Hematopoietic multipotent progenitor cell treated with erythropoietin and hydrocortisone succinate and interleukin-3 and kit ligand, for 17 days (in vitro differentiated cells): Measurements from ENCODE around the gene METTL23.
"Not testable (repeated sequence)": the region's sequence is repeated elsewhere in the genome, so short reads cannot be mapped to it uniquely, and the experiment has no call there.

Experiments
- DNase-seq: peaks from one replicate; pipeline ENCODE4 v3.0.0-alpha.2; 2015; ENCODE audit warnings: low spot score

METTL23 gene

DNA sequence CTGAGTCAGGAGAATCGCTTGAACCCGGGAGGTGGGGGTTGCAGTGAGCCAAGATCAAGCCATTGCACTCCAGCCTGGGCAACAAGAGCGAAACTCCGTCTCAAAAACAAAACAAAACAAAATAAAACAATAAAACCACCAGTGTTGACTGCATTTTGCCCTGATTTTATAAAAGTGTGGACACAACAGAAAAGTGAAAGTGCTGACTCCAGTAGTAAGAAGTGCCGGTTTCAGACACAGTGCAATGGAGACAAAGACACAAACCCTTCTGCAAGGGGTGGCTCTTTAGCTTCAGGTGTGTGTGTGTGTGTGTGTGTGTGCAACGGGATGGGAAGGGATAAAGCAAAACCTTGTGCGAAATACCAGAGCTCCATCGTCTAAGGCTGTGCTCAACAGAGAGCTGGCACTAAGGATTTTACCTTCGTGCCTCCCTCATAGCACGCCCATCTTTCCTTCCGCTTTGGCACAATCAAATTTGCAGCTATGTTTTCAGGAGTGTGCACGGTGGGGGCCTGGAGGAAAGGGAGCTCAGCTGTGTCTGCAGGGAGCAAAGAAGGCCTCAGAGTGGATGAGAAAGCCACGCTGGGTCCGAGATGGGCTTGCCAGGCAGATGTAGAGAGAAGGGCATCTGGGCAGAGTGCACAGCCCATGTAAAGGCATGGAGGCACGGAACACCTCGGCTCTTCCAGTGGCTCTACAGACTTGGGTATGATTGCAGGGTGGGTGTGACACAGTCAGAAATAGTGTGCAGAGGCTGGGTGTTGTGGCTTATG, 31.4 kb upstream of the METTL23 start:
- DNase-seq, result no peak

GRCh38 chr17:76696763-76697701, 29.6 kb upstream of the METTL23 start:
- no peak for DNase-seq

GRCh38 chr17:76697702-76698465, 28.8 kb upstream of the METTL23 start:
- no peak for DNase-seq

GRCh38 chr17:76698466-76698977, 28.1 kb upstream of the METTL23 start:
- not testable (repeated sequence) for DNase-seq

GRCh38 chr17:76700270-76700616, 26.4 kb upstream of the METTL23 start:
- DNase-seq, result no peak

GRCh38 chr17:76700617-76701470, 25.8 kb upstream of the METTL23 start:
- no peak for DNase-seq

- no peak for DNase-seq
Observed at GRCh38 chr17:76701471-76701967, 25.1 kb upstream of the METTL23 start.

GRCh38 chr17:76702076-76702475, 24.6 kb upstream of the METTL23 start:
- DNase-seq, result no peak

GRCh38 chr17:76702941-76703637, 23.6 kb upstream of the METTL23 start:
- DNase-seq, result no peak

- DNase-seq, result no peak
Observed at GRCh38 chr17:76704805-76705204, 21.8 kb upstream of the METTL23 start.

DNA sequence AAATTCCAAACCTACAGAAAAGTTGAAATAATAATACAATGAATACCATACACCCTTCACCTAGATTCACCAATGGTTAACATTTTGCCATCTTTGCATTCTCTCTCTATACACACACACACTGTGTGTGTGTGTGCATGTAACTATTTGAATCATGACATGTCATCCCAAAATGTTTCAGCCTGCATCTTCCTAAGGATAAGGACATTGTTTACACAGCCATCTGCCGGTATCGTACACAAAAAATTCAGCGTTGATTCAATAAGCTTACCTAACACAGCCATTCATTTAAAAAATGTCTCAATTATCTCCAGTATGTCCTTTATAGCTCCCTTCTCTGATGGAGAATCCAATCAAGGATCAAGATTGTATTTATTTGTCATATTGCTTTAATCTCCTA, 19.8 kb upstream of the METTL23 start:
- DNase-seq, result no peak

DNA sequence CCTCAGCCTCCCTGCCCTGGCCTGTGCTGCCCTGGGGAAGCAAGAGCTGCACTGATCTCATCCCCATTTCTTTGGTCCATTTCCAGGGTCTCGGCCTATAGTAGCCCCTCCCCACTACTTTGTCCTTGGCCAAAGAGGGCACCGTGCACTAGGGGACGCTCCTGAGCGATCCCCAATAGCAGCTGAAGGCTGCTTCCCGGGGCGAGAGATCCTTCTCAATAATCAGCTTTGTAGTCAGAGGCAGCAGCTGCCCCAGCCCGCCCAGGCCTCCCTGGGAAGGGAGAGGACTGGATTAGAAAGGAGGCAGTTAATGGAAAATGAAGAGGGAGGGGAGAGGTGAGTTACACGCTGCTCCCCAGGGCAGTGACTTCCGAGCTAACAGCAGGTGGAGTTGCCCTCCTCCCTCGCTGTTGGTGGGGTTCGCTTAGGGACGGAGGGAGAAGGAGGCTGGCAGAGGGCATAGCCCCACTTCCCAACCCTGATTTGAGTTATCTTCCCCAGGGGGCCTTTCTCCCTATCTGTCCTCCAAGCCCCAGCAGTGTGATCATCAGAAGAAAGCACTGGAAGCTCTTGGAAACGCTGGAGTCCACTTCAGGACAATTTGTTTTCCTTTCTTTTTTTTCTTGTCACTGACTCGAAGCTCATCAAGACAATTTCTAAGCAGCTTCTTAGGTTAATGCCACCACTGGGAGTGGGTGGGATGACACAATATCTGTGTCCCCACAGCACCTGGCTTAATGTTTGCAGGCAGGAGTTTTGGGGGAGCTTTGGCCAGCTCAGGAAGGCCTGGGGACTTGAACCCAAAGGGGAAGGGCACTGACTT, 18.4 kb upstream of the METTL23 start:
- no peak for DNase-seq

GRCh38 chr17:76709077-76709950, 17.3 kb upstream of the METTL23 start:
- no peak for DNase-seq

DNA sequence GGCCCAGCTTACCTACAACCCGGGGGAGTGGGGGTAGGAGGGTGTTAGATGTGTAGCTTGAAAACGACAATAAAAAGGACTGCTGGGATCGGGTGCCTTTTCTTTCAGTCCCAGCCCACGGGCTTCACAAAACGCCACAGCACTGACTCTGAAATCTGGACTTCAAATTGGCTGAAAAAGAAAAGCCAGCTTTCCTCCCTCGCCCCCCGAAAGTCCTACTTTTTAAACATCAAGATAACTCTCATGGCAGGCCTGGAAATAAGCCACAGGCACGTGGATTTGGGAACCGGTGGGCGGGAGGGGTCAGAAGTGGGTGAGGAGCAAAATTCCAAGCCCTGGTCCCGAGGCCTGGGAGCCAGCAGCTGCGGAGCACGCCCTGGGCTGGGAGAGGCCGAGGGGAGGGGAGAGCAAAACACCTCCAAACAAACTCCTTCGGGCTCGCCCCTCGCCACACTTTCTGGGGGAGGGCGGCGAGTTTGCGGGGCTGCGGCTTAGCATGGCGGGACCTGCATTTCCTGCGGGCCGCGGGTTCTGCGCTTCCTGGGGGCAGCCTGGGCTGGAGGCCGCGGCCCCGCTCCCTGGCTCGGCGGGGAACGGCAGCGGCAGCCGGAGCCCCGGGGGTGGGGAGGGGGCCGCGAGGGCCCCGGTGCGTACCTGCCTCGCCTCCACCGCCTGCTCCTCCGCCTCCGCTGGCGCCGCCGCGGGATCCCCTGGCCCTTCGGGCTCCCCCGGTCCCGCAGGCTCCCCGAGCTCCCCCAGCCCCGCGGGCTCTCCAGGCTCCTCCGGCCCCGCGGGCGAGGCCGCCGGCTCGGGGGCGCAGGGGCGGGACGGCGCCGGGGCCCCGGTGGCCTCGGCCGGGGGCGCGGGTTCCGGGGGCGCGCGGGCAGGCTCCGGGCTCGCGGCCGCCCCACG, 16.4 kb upstream of the METTL23 start:
- not testable (repeated sequence) for DNase-seq

GRCh38 chr17:76710863-76711611, 15.6 kb upstream of the METTL23 start, which contains the start of gene MXRA7:
Gene MXRA7 (minus strand): TSS chr17:76710965. CDS start chr17:76710946, 19 bp downstream.
- DNase-seq, result peak; percentile 27

GRCh38 chr17:76712321-76712720, 14.3 kb upstream of the METTL23 start:
- not testable (repeated sequence) for DNase-seq

- DNase-seq, result no peak
Observed at GRCh38 chr17:76713765-76714164, 12.9 kb upstream of the METTL23 start.
